HEK293 (cell line): ENCODE results near the gene PPP1R1C.

ENCODE experiments used
- CTCF ChIA-PET: fragments of 350-600 bp; formaldehyde crosslinking; extraction: SDS; loops from one replicate; lab custom pipeline; 2021; ENCODE audit warnings: antibody characterized with exemption; lab: Yijun Ruan, JAX
- POLR2A ChIA-PET: fragments of 300-600 bp; formaldehyde crosslinking; extraction: SDS; loops from one replicate; lab custom pipeline; 2020; ENCODE audit warnings: antibody characterized with exemption, inconsistent platforms; lab: Yijun Ruan, JAX
- H3K27ac ChIP-seq: fragments of 200-500 bp; sonication (Bioruptor generic); 2 replicates; pipeline ENCODE4 v1.5.1; 2014; ENCODE audit warnings: low read depth, low read length, control low read depth, inconsistent platforms; ENCODE audit errors: extremely low read depth
- H3K36me3 ChIP-seq, 2 experiments: fragments of 200-500 bp in 1 of 2; sonication (Bioruptor generic) in 1 of 2; 1 replicate in 1 of 2; 2 replicates in 1 of 2; pipeline ENCODE4 v1.5.1; 2014 to 2017; ENCODE audit warnings: inconsistent platforms in 2 of 2, low read length in 2 of 2; ENCODE audit not compliant: control insufficient read depth in 2 of 2, insufficient read depth in 1 of 2
- H3K4me1 ChIP-seq: fragments of 200-500 bp; sonication (Bioruptor generic); 2 replicates; pipeline ENCODE4 v1.5.1; 2014; ENCODE audit warnings: mild to moderate bottlenecking, low read length, inconsistent platforms; ENCODE audit not compliant: control insufficient read depth, insufficient read depth
- H3K4me3 ChIP-seq: 2 replicates; pipeline ENCODE4 v1.5.1; 2011; ENCODE audit warnings: low read depth, mild to moderate bottlenecking, control low read depth, low read length, moderate library complexity
- H3K9me3 ChIP-seq: fragments of 200-500 bp; sonication (Bioruptor generic); 2 replicates; pipeline ENCODE4 v1.5.1; 2014; ENCODE audit warnings: low read depth, low read length, inconsistent platforms; ENCODE audit not compliant: control insufficient read depth, insufficient read depth
- FEZF1 ChIP-seq: fragments of 450-650 bp; formaldehyde crosslinking; IDR thresholded peaks from 2 replicates; pipeline ENCODE4 v1.5.1; 2016; ENCODE audit warnings: missing biosample characterization, missing genetic modification characterization
- HOXC10 ChIP-seq: sonication (generic); formaldehyde crosslinking; IDR thresholded peaks from 2 replicates; pipeline ENCODE4 v1.8.1; 2023; ENCODE audit warnings: mild to moderate bottlenecking, missing genetic modification reagents
- KLF9 ChIP-seq: fragments of 450-650 bp; formaldehyde crosslinking; IDR thresholded peaks from 2 replicates; pipeline ENCODE4 v1.5.1; 2016; ENCODE audit warnings: missing biosample characterization, missing genetic modification characterization, low read depth
- SP2 ChIP-seq: fragments of 450-650 bp; formaldehyde crosslinking; IDR thresholded peaks from 2 replicates; pipeline ENCODE4 v1.5.1; 2016; ENCODE audit warnings: missing biosample characterization, missing genetic modification characterization
- SP7 ChIP-seq: fragments of 450-650 bp; formaldehyde crosslinking; IDR thresholded peaks from 2 replicates; pipeline ENCODE4 v1.5.1; 2016; ENCODE audit warnings: missing biosample characterization, missing genetic modification characterization
- YY1 ChIP-seq: fragments of 450-650 bp; formaldehyde crosslinking; IDR thresholded peaks from 2 replicates; pipeline ENCODE4 v1.5.1; 2018; ENCODE audit warnings: missing biosample characterization, missing genetic modification characterization
- ZBTB1 ChIP-seq: fragments of 450-650 bp; formaldehyde crosslinking; IDR thresholded peaks from 2 replicates; pipeline ENCODE4 v1.5.1; 2016; ENCODE audit warnings: missing biosample characterization, missing genetic modification characterization
- ZFP41 ChIP-seq: fragments of 450-650 bp; formaldehyde crosslinking; IDR thresholded peaks from 2 replicates; pipeline ENCODE4 v1.5.1; 2016; ENCODE audit warnings: missing biosample characterization, missing genetic modification characterization, borderline replicate concordance
- ZNF112 ChIP-seq: fragments of 450-650 bp; formaldehyde crosslinking; IDR thresholded peaks from 2 replicates; pipeline ENCODE4 v1.5.0; 2017; ENCODE audit warnings: missing biosample characterization, missing genetic modification characterization
- ZNF155 ChIP-seq: fragments of 450-650 bp; formaldehyde crosslinking; IDR thresholded peaks from 2 replicates; pipeline ENCODE4 v1.5.1; 2016; ENCODE audit warnings: missing biosample characterization, missing genetic modification characterization
- ZNF16 ChIP-seq: fragments of 450-650 bp; formaldehyde crosslinking; IDR thresholded peaks from 2 replicates; pipeline ENCODE4 v1.5.1; 2016; ENCODE audit warnings: low read depth, missing biosample characterization, missing genetic modification characterization
- ZNF169 ChIP-seq: fragments of 450-650 bp; formaldehyde crosslinking; IDR thresholded peaks from 2 replicates; pipeline ENCODE4 v1.5.1; 2016; ENCODE audit warnings: missing biosample characterization, missing genetic modification characterization
- ZNF24 ChIP-seq: fragments of 450-650 bp; formaldehyde crosslinking; IDR thresholded peaks from 2 replicates; pipeline ENCODE4 v1.5.1; 2016; ENCODE audit warnings: missing biosample characterization, missing genetic modification characterization
- ZNF433 ChIP-seq: fragments of 450-650 bp; formaldehyde crosslinking; IDR thresholded peaks from 2 replicates; pipeline ENCODE4 v1.5.1; 2016; ENCODE audit warnings: missing biosample characterization, missing genetic modification characterization, low read depth
- ZNF529 ChIP-seq: fragments of 450-650 bp; formaldehyde crosslinking; IDR thresholded peaks from 2 replicates; pipeline ENCODE4 v1.5.1; 2017; ENCODE audit warnings: missing genetic modification characterization, missing biosample characterization; ENCODE audit not compliant: insufficient replicate concordance
- ZNF626 ChIP-seq: fragments of 450-650 bp; sonication (Bioruptor Pico); formaldehyde crosslinking; IDR thresholded peaks from 2 replicates; pipeline ENCODE4 v1.5.1; 2018; ENCODE audit warnings: missing biosample characterization, missing genetic modification characterization, inconsistent platforms
- ZNF837 ChIP-seq: fragments of 450-650 bp; formaldehyde crosslinking; IDR thresholded peaks from 2 replicates; pipeline ENCODE4 v1.5.1; 2016; ENCODE audit warnings: missing biosample characterization, missing genetic modification characterization
- ZSCAN23 ChIP-seq: fragments of 450-650 bp; formaldehyde crosslinking; IDR thresholded peaks from 2 replicates; pipeline ENCODE4 v1.5.1; 2016; ENCODE audit warnings: missing biosample characterization, missing genetic modification characterization
- TF ChIP-seq, protein P1 (sequence below): fragments of 450-650 bp; formaldehyde crosslinking; IDR thresholded peaks from 2 replicates; pipeline ENCODE4 v1.5.1; 2016; ENCODE audit warnings: missing biosample characterization, missing genetic modification characterization
- TF ChIP-seq, protein P2 (sequence below): fragments of 450-650 bp; formaldehyde crosslinking; optimal IDR thresholded peaks from 2 replicates; pipeline ENCODE3; 2016; ENCODE audit warnings: missing biosample characterization, mild to moderate bottlenecking, missing genetic modification characterization
- TF ChIP-seq, protein P3 (sequence below): fragments of 450-650 bp; formaldehyde crosslinking; conservative IDR thresholded peaks from 2 replicates; pipeline ENCODE4 v1.5.1; 2016; ENCODE audit warnings: low read depth, missing biosample characterization, missing genetic modification characterization
- TF ChIP-seq, protein P4 (sequence below): fragments of 450-650 bp; IDR thresholded peaks from 2 replicates; pipeline ENCODE4 v1.5.1; 2018; ENCODE audit warnings: missing biosample characterization, mild to moderate bottlenecking, missing genetic modification characterization
- TF ChIP-seq, protein P5 (sequence below): fragments of 450-650 bp; formaldehyde crosslinking; IDR thresholded peaks from 2 replicates; pipeline ENCODE4 v1.5.1; 2016; ENCODE audit warnings: missing biosample characterization, missing genetic modification characterization

Gene PPP1R1C

DNA sequence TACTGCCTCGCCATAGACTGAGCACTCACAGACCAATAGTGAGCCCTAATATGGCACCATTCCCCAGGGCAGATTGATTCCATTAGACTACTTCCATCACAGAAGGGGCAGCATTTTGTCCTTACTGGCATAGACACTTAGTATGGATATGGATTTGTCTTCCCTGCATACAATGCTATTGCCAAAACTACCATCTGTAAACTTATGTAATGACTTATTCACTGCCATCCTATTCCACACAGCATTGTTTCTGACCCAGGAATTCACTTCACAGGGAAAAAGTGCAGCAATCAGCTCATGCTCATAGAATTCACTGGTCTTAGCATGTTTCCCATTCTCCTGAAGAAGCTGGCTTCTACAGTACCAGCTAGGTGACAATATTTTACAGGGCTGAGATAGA, 179.0 kb downstream of the PPP1R1C start:
- H3K36me3 ChIP-seq: no peaks in the 10 kb centered on the region
- no peak for TF ChIP-seq ZNF169 (tag by site-specific recombination)
- no peak for TF ChIP-seq ZNF433
- TF ChIP-seq ZNF837 (tag by site-specific recombination): no peak
- no peak for TF ChIP-seq ZNF16
- no peak for TF ChIP-seq SP7
- no peak for TF ChIP-seq KLF9 (tag by site-specific recombination)
- no peak for TF ChIP-seq SP2 (tag by site-specific recombination)
- TF ChIP-seq ZFP41 (tag by site-specific recombination): no peak
- no peak for TF ChIP-seq HOXC10 (CRISPR knock-in tag)
- no peak for TF ChIP-seq ZNF155 (tag by site-specific recombination)
- TF ChIP-seq ZBTB1 (tag by site-specific recombination): no peak
- TF ChIP-seq YY1 (tag by site-specific recombination): no peak
- TF ChIP-seq ZNF626 (tag by site-specific recombination): no peak
- no peak for TF ChIP-seq FEZF1
- TF ChIP-seq ZNF112 (tag by site-specific recombination): no peak
- TF ChIP-seq, protein P1, sequence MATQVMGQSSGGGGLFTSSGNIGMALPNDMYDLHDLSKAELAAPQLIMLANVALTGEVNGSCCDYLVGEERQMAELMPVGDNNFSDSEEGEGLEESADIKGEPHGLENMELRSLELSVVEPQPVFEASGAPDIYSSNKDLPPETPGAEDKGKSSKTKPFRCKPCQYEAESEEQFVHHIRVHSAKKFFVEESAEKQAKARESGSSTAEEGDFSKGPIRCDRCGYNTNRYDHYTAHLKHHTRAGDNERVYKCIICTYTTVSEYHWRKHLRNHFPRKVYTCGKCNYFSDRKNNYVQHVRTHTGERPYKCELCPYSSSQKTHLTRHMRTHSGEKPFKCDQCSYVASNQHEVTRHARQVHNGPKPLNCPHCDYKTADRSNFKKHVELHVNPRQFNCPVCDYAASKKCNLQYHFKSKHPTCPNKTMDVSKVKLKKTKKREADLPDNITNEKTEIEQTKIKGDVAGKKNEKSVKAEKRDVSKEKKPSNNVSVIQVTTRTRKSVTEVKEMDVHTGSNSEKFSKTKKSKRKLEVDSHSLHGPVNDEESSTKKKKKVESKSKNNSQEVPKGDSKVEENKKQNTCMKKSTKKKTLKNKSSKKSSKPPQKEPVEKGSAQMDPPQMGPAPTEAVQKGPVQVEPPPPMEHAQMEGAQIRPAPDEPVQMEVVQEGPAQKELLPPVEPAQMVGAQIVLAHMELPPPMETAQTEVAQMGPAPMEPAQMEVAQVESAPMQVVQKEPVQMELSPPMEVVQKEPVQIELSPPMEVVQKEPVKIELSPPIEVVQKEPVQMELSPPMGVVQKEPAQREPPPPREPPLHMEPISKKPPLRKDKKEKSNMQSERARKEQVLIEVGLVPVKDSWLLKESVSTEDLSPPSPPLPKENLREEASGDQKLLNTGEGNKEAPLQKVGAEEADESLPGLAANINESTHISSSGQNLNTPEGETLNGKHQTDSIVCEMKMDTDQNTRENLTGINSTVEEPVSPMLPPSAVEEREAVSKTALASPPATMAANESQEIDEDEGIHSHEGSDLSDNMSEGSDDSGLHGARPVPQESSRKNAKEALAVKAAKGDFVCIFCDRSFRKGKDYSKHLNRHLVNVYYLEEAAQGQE (tag by site-specific recombination): no peak
- TF ChIP-seq ZSCAN23 (tag by site-specific recombination): no peak
- TF ChIP-seq, all 188 proteins: peak for 0
- POLR2A ChIA-PET: no interaction called here
- Histone ChIP-seq H3K4me3 (no peak overlapping the region), H3K9me3 (no peaks in the 10 kb centered on the region), H3K4me1 (no peaks in the 10 kb centered on the region), H3K27ac (no peak overlapping the region)
- CTCF ChIA-PET: no interaction called here

DNA sequence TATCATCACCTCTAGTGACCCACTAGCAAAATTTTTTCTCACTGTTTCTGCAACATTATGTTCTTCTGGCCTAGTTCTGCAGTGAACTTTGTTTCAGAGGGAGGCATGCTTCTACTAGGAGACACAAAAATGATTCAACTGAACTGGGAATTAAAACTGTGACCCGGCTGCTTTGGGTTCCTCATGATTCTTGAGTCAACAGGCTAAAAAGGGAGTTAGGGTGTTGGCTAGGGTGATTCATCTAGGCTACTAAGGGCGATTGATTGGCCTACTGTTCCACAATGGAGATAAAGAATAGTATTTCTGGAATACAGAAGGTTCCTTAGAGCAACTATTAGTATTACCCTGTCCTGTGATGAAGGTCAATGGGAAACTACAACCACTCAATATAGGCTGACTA, 179.5 kb downstream of the PPP1R1C start:
- H3K36me3 ChIP-seq: no peaks in the 10 kb centered on the region
- CTCF ChIA-PET: no interaction called here
- POLR2A ChIA-PET: no interaction called here

DNA sequence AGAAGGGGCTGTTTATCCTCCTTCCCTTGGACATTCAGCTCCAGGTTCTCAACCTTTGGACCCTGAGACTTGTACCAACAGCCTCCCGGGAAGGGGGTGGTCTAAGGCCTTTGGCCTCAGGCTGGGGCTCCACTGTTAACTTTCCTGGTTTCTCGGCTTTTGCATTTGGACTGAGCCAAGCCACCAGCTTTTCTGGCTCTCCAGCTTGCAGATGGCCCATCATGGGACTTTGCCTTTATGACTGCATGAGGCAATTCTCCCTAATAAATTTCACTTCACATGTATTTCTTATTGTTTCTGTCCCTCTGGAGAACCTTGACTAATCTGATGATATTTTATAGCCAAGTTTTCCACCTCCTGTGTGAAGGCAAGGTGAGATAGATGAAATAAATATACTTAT, 180.8 kb downstream of the PPP1R1C start:
- H3K9me3 ChIP-seq: no peaks in the 10 kb centered on the region
- H3K4me3 ChIP-seq: no peak overlapping the region
- POLR2A ChIA-PET: no interaction called here
- H3K27ac ChIP-seq: no peak overlapping the region
- H3K4me1 ChIP-seq: no peaks in the 10 kb centered on the region
- CTCF ChIA-PET: interaction anchor here (1.1 kb wide), 1 partner anchor 423 kb away, joined by 3 read pairs; no protein-coding TSS in a partner anchor
- H3K36me3 ChIP-seq: no peaks in the 10 kb centered on the region
- no peak for TF ChIP-seq ZNF529
- TF ChIP-seq, protein P2, sequence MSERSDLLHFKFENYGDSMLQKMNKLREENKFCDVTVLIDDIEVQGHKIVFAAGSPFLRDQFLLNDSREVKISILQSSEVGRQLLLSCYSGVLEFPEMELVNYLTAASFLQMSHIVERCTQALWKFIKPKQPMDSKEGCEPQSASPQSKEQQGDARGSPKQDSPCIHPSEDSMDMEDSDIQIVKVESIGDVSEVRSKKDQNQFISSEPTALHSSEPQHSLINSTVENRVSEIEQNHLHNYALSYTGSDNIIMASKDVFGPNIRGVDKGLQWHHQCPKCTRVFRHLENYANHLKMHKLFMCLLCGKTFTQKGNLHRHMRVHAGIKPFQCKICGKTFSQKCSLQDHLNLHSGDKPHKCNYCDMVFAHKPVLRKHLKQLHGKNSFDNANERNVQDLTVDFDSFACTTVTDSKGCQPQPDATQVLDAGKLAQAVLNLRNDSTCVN (tag by site-specific recombination): no peak
- no peak for TF ChIP-seq ZNF433
- TF ChIP-seq, protein P3, sequence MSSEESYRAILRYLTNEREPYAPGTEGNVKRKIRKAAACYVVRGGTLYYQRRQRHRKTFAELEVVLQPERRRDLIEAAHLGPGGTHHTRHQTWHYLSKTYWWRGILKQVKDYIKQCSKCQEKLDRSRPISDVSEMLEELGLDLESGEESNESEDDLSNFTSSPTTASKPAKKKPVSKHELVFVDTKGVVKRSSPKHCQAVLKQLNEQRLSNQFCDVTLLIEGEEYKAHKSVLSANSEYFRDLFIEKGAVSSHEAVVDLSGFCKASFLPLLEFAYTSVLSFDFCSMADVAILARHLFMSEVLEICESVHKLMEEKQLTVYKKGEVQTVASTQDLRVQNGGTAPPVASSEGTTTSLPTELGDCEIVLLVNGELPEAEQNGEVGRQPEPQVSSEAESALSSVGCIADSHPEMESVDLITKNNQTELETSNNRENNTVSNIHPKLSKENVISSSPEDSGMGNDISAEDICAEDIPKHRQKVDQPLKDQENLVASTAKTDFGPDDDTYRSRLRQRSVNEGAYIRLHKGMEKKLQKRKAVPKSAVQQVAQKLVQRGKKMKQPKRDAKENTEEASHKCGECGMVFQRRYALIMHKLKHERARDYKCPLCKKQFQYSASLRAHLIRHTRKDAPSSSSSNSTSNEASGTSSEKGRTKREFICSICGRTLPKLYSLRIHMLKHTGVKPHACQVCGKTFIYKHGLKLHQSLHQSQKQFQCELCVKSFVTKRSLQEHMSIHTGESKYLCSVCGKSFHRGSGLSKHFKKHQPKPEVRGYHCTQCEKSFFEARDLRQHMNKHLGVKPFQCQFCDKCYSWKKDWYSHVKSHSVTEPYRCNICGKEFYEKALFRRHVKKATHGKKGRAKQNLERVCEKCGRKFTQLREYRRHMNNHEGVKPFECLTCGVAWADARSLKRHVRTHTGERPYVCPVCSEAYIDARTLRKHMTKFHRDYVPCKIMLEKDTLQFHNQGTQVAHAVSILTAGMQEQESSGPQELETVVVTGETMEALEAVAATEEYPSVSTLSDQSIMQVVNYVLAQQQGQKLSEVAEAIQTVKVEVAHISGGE (tag by site-specific recombination): no peak
- TF ChIP-seq, protein P4, sequence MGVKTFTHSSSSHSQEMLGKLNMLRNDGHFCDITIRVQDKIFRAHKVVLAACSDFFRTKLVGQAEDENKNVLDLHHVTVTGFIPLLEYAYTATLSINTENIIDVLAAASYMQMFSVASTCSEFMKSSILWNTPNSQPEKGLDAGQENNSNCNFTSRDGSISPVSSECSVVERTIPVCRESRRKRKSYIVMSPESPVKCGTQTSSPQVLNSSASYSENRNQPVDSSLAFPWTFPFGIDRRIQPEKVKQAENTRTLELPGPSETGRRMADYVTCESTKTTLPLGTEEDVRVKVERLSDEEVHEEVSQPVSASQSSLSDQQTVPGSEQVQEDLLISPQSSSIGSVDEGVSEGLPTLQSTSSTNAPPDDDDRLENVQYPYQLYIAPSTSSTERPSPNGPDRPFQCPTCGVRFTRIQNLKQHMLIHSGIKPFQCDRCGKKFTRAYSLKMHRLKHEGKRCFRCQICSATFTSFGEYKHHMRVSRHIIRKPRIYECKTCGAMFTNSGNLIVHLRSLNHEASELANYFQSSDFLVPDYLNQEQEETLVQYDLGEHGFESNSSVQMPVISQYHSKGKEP (tag by site-specific recombination): no peak

More for the DNA sequence above, 179.5 kb downstream of the PPP1R1C start:
- no peak overlapping the region for H3K4me3 ChIP-seq
- no peaks in the 10 kb centered on the region for H3K9me3 ChIP-seq
- no peak overlapping the region for H3K27ac ChIP-seq
- H3K4me1 ChIP-seq: no peaks in the 10 kb centered on the region
- TF ChIP-seq, protein P5, sequence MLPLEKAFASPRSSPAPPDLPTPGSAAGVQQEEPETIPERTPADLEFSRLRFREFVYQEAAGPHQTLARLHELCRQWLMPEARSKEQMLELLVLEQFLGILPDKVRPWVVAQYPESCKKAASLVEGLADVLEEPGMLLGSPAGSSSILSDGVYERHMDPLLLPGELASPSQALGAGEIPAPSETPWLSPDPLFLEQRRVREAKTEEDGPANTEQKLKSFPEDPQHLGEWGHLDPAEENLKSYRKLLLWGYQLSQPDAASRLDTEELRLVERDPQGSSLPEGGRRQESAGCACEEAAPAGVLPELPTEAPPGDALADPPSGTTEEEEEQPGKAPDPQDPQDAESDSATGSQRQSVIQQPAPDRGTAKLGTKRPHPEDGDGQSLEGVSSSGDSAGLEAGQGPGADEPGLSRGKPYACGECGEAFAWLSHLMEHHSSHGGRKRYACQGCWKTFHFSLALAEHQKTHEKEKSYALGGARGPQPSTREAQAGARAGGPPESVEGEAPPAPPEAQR (tag by site-specific recombination): no peak
- no peak for TF ChIP-seq ZNF24
